Dermis microvascular lymphatic vessel endothelial cell (primary cell): ENCODE measurements around the gene TUBGCP2. TPM values are rescaled to one million over a fixed set of nuclear protein-coding genes. Genes with fewer than 3 reads are reported as not detected.

Source experiments
- DNase-seq, 2 donors: peaks; one replicate each; pipeline versions ENCODE4 v3.0.0 to v3.0.0-alpha.2; 2010; ENCODE audit warnings: low read depth in 2 of 2
- total RNA-seq: library from RNA; depleted of rRNA; stranded (reverse); fragments of >200 nt; gene quantifications from 2 replicates; pipeline ENCODE4 v1.2.1, GENCODE V29; 2014

The TUBGCP2 gene
- total RNA-seq, 1 donor from 2014 or later: 29.5 TPM

GRCh38 chr10:133229265-133230043, 79.2 kb downstream of the TUBGCP2 start:
- DNase-seq: no peak

Other genes with a start within 250 kb of the TUBGCP2 start
- not detected in 2 replicates for gene ADGRA1, start 220.9 kb downstream of the TUBGCP2 start, total RNA-seq
- under 0.01 TPM in 1 of 2 replicates, not detected in the other for gene KNDC1, start 148.7 kb downstream of the TUBGCP2 start, total RNA-seq
- not detected in 2 replicates for gene UTF1, start 78.7 kb downstream of the TUBGCP2 start, total RNA-seq
- not detected in 2 replicates for gene VENTX, start 71.0 kb downstream of the TUBGCP2 start, total RNA-seq
- gene ADAM8, start 32.0 kb downstream of the TUBGCP2 start, total RNA-seq: 0.13 TPM in 2 replicates
- gene ZNF511, start within 50 bp of the TUBGCP2 start, total RNA-seq: 21.5 and 23.7 TPM in 2 replicates
- not detected in 2 replicates for gene CALY, start 28.0 kb upstream of the TUBGCP2 start, total RNA-seq
- gene PRAP1, start 38.5 kb upstream of the TUBGCP2 start, total RNA-seq: not detected in 2 replicates
- gene FUOM, start 49.1 kb upstream of the TUBGCP2 start, total RNA-seq: 23.4 and 24.0 TPM in 2 replicates
- 72.3 and 75.7 TPM in 2 replicates for gene ECHS1, start 64.5 kb upstream of the TUBGCP2 start, total RNA-seq
- 3.1 and 6.6 TPM in 2 replicates for gene PAOX, start 70.4 kb upstream of the TUBGCP2 start, total RNA-seq
- gene MTG1, start 85.3 kb upstream of the TUBGCP2 start, total RNA-seq: 37.1 and 43.2 TPM in 2 replicates
- gene SPRN, start 115.8 kb upstream of the TUBGCP2 start, total RNA-seq: not detected in 2 replicates
- gene SCART1, start 145.1 kb upstream of the TUBGCP2 start, total RNA-seq: 0.26 and 0.76 TPM in 2 replicates
- gene CYP2E1, start 218.5 kb upstream of the TUBGCP2 start, total RNA-seq: 0.13 TPM in 1 of 2 replicates, not detected in the other